Smooth muscle cell (in vitro differentiated cells): ENCODE measurements around the gene IMPA2. TPM values are rescaled to one million over a fixed set of nuclear protein-coding genes. Genes with fewer than 3 reads are reported as not detected.
"Not testable (repeated sequence)": the region's sequence is repeated elsewhere in the genome, so short reads cannot be mapped to it uniquely, and the experiment has no call there.

Experiments
- DNase-seq: peaks from one replicate; lab custom pipeline; 2025; ENCODE audit not compliant: unreplicated experiment; lab: John Stamatoyannopoulos, UW
- H2AFZ ChIP-seq: fragments of 200-600 bp; sonication (generic); 2 replicates; pipeline ENCODE4 v1.6.0; 2016; ENCODE audit warnings: antibody characterized with exemption, low read depth, mild to moderate bottlenecking
- H3F3A ChIP-seq: fragments of 200-600 bp; sonication (generic); 2 replicates; pipeline ENCODE4 v1.6.0; 2017; ENCODE audit warnings: antibody characterized with exemption, low read depth
- H3K27ac ChIP-seq: fragments of 200-600 bp; sonication (generic); 2 replicates; pipeline ENCODE4 v1.5.1; 2016; ENCODE audit warnings: low read depth, mild to moderate bottlenecking
- H3K27me3 ChIP-seq: fragments of 200-600 bp; sonication (generic); 2 replicates; pipeline ENCODE4 v1.6.1; 2016; ENCODE audit warnings: low read depth, mild to moderate bottlenecking
- H3K36me3 ChIP-seq: fragments of 200-600 bp; sonication (generic); 2 replicates; pipeline ENCODE4 v1.5.1; 2016; ENCODE audit warnings: low read depth
- H3K4me1 ChIP-seq: fragments of 200-600 bp; sonication (generic); 2 replicates; pipeline ENCODE4 v1.5.1; 2016; ENCODE audit warnings: low read depth
- H3K4me2 ChIP-seq: fragments of 200-600 bp; sonication (generic); 2 replicates; pipeline ENCODE4 v1.6.0; 2016; ENCODE audit warnings: mild to moderate bottlenecking
- H3K4me3 ChIP-seq: fragments of 200-600 bp; sonication (generic); 2 replicates; pipeline ENCODE4 v1.5.1; 2016; ENCODE audit warnings: mild to moderate bottlenecking
- H3K79me2 ChIP-seq: fragments of 200-600 bp; sonication (generic); 2 replicates; pipeline ENCODE4 v1.6.0; 2016; ENCODE audit warnings: low read depth, mild to moderate bottlenecking
- H3K9ac ChIP-seq: fragments of 200-600 bp; sonication (generic); 2 replicates; pipeline ENCODE4 v1.6.0; 2016; ENCODE audit warnings: low read depth
- H3K9me3 ChIP-seq: fragments of 200-600 bp; sonication (generic); replicated peaks from 2 replicates; pipeline ENCODE4 v1.5.1; 2016; ENCODE audit warnings: low read depth
- H4K20me1 ChIP-seq: fragments of 200-600 bp; sonication (generic); 2 replicates; pipeline ENCODE4 v1.6.0; 2016; ENCODE audit warnings: low read depth
- WGBS: methylation state at CpG from one replicate; pipeline ENCODE4 v1.1.7; 2016; ENCODE audit warnings: low lambda C conversion rate; 5-methylcytosine and 5-hydroxymethylcytosine counted together
- polyA plus RNA-seq: library from polyadenylated mRNA; unstranded; fragments of >200 nt; fragmentation: Nextera tagmentation; extraction: Ambion mirVana; gene quantifications from 2 replicates; pipeline ENCODE4 v1.2.1, GENCODE V29; 2016
- total RNA-seq: library from RNA; depleted of rRNA; stranded (reverse); fragments of >200 nt; gene quantifications from 2 replicates; pipeline ENCODE4 v1.2.3, GENCODE V29; 2014
- TF ChIP-seq, protein P1 (sequence below): fragments of 200-600 bp; sonication (generic); IDR thresholded peaks from 2 replicates; pipeline ENCODE4 v1.5.1; 2017; ENCODE audit warnings: borderline replicate concordance, mild to moderate bottlenecking, antibody characterized with exemption; ENCODE audit not compliant: insufficient read depth, poor library complexity, severe bottlenecking

IMPA2 gene
- total and polyA plus RNA-seq, 2 experiments from 2014 or later = 9.9 to 17.8 TPM

GRCh38 chr18:12068950-12069320, 87.6 kb downstream of the IMPA2 start:
- Histone ChIP-seq H3K9ac (no peak overlapping the region), H4K20me1 (no peaks in the 10 kb centered on the region), H3F3A (no peaks in the 10 kb centered on the region), H2AFZ (no peak overlapping the region), H3K4me1 (no peaks in the 10 kb centered on the region), H3K27me3 (no peaks in the 10 kb centered on the region), H3K9me3 (no peaks in the 10 kb centered on the region), H3K4me2 (no peak overlapping the region), H3K36me3 (no peaks in the 10 kb centered on the region), H3K79me2 (no peaks in the 10 kb centered on the region), H3K27ac (no peak overlapping the region), H3K4me3 (no peak overlapping the region)
- TF ChIP-seq, protein P1, sequence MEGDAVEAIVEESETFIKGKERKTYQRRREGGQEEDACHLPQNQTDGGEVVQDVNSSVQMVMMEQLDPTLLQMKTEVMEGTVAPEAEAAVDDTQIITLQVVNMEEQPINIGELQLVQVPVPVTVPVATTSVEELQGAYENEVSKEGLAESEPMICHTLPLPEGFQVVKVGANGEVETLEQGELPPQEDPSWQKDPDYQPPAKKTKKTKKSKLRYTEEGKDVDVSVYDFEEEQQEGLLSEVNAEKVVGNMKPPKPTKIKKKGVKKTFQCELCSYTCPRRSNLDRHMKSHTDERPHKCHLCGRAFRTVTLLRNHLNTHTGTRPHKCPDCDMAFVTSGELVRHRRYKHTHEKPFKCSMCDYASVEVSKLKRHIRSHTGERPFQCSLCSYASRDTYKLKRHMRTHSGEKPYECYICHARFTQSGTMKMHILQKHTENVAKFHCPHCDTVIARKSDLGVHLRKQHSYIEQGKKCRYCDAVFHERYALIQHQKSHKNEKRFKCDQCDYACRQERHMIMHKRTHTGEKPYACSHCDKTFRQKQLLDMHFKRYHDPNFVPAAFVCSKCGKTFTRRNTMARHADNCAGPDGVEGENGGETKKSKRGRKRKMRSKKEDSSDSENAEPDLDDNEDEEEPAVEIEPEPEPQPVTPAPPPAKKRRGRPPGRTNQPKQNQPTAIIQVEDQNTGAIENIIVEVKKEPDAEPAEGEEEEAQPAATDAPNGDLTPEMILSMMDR = no peak
- DNase-seq = no peak
- WGBS = 93% methylated on average over 3 of the region's 3 CpGs

DNA sequence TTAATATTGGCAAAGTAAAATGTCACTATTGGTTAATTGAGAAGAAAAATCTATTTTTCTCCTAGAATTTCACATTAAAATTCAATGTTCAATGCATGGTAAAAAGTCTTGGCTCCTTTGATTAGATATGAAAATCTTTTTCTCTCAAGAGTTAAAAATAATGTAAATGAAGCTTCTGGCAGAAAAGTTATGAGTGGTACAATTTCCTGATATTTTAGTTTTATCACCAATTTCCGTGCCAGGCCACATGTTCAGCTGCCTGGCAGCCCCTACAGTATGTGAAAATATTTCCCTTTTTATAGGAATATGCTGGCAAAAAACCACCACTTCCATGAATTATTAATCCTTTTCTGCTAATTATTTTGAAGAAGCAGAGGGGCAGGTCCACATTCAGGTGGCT, 89.8 kb downstream of the IMPA2 start:
- H3K9ac ChIP-seq, DNase-seq, H2AFZ ChIP-seq, H3K4me3 ChIP-seq, H3K27me3 ChIP-seq, H3K4me1 ChIP-seq, H3F3A ChIP-seq, H3K36me3 ChIP-seq, H3K27ac ChIP-seq, H3K79me2 ChIP-seq, H3K4me2 ChIP-seq, H3K9me3 ChIP-seq, H4K20me1 ChIP-seq: not testable (repeated sequence)
- 93% methylated on average over 1 of the region's 1 CpG for WGBS

GRCh38 chr18:12072996-12073395, 91.7 kb downstream of the IMPA2 start:
- no peak overlapping the region for H3K4me3 ChIP-seq
- H2AFZ ChIP-seq = no peak overlapping the region
- no peaks in the 10 kb centered on the region for H3K79me2 ChIP-seq
- TF ChIP-seq, protein P1 = no peak
- no peaks in the 10 kb centered on the region for H3K9me3 ChIP-seq
- no peaks in the 10 kb centered on the region for H3K4me1 ChIP-seq
- no peaks in the 10 kb centered on the region for H4K20me1 ChIP-seq
- no peak overlapping the region for H3K9ac ChIP-seq
- no peak overlapping the region for H3K4me2 ChIP-seq
- 94% methylated on average over 1 of the region's 1 CpG for WGBS
- H3K27me3 ChIP-seq = no peaks in the 10 kb centered on the region
- no peak for DNase-seq
- no peak overlapping the region for H3K27ac ChIP-seq
- no peaks in the 10 kb centered on the region for H3F3A ChIP-seq
- no peaks in the 10 kb centered on the region for H3K36me3 ChIP-seq

GRCh38 chr18:12074736-12075135, 93.4 kb downstream of the IMPA2 start:
- H3K4me3 ChIP-seq = no peak overlapping the region
- H3K27me3 ChIP-seq = no peaks in the 10 kb centered on the region
- H3F3A ChIP-seq = no peaks in the 10 kb centered on the region
- no peaks in the 10 kb centered on the region for H3K9me3 ChIP-seq
- WGBS = 78% methylated on average over 3 of the region's 3 CpGs
- no peak overlapping the region for H3K27ac ChIP-seq
- TF ChIP-seq, protein P1 = no peak
- no peak overlapping the region for H2AFZ ChIP-seq
- H3K4me2 ChIP-seq = no peak overlapping the region
- no peaks in the 10 kb centered on the region for H3K79me2 ChIP-seq
- H4K20me1 ChIP-seq = no peaks in the 10 kb centered on the region
- no peaks in the 10 kb centered on the region for H3K4me1 ChIP-seq
- H3K9ac ChIP-seq = no peak overlapping the region
- no peaks in the 10 kb centered on the region for H3K36me3 ChIP-seq
- DNase-seq = no peak
